RWPE1 (cell line): ENCODE measurements around the gene SLC9A2.

ENCODE experiments used
- CTCF ChIA-PET: fragments of 350-600 bp; sonication (Branson Sonifier 250); formaldehyde crosslinking; extraction: SDS; loops from one replicate; lab custom pipeline; 2021; lab: Yijun Ruan, JAX
- POLR2A ChIA-PET: fragments of 400-600 bp; formaldehyde crosslinking; extraction: SDS; loops from one replicate; lab custom pipeline; 2020; ENCODE audit warnings: antibody characterized with exemption; ENCODE audit not compliant: low non-redundant PET; lab: Yijun Ruan, JAX
- DNase-seq: peaks from one replicate; pipeline ENCODE4 v3.0.0; 2012; ENCODE audit warnings: low spot score
- H3K27ac ChIP-seq: fragments of 450-650 bp; 2 replicates; pipeline ENCODE4 v1.5.1; 2017
- TF ChIP-seq, protein P1 (sequence below): fragments of 450-650 bp; conservative IDR thresholded peaks from 2 replicates; pipeline ENCODE4 v1.5.1; 2017; ENCODE audit warnings: low read depth, mild to moderate bottlenecking

The SLC9A2 gene

DNA sequence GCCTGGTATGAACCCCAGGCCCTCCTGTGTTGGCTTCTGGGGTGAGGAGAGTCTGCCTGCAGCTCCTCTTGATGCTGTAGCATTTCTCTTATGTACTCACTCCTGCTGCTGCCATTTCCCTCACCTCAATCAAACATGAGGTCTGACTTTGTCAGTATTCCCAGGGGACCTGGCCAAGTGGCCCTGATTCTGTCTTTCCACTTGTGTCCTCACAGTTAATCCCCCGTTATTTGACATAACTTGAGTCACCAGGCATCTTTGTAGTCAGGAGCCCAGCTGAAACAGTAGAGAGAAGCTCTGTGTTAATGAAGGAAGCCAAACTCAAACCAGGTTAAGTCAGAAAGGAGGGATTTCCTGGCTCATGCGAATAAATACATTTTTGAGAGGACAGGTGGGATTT, 55.0 kb downstream of the SLC9A2 start:
- POLR2A ChIA-PET, result no interaction called here
- TF ChIP-seq, protein P1, sequence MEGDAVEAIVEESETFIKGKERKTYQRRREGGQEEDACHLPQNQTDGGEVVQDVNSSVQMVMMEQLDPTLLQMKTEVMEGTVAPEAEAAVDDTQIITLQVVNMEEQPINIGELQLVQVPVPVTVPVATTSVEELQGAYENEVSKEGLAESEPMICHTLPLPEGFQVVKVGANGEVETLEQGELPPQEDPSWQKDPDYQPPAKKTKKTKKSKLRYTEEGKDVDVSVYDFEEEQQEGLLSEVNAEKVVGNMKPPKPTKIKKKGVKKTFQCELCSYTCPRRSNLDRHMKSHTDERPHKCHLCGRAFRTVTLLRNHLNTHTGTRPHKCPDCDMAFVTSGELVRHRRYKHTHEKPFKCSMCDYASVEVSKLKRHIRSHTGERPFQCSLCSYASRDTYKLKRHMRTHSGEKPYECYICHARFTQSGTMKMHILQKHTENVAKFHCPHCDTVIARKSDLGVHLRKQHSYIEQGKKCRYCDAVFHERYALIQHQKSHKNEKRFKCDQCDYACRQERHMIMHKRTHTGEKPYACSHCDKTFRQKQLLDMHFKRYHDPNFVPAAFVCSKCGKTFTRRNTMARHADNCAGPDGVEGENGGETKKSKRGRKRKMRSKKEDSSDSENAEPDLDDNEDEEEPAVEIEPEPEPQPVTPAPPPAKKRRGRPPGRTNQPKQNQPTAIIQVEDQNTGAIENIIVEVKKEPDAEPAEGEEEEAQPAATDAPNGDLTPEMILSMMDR, result no peak
- no peak for DNase-seq
- H3K27ac ChIP-seq, result no peak overlapping the region
- CTCF ChIA-PET, result no interaction called here

DNA sequence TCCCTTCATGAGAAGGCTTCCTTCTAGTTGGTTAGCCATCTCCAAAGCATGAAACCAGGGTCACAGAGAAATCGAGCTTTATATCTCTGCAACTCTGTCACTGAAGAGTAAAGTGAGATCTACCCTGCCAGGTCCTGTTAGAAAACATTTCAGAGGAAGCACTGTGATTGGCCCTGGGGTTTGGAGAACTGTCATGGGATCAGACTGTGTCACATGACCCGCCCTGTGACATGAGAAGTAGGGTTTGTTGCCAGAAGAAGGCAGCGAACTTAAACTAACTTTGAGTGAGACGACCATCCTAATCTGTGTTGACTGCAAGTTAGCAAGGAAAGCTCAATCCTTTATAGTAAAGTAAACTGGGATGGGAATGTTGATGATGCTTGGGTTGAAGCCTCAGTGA, 55.5 kb downstream of the SLC9A2 start:
- no peak overlapping the region for H3K27ac ChIP-seq
- no peak for DNase-seq
- TF ChIP-seq, protein P1, result no peak
- ChIA-PET CTCF (no interaction called here), POLR2A (no interaction called here)

DNA sequence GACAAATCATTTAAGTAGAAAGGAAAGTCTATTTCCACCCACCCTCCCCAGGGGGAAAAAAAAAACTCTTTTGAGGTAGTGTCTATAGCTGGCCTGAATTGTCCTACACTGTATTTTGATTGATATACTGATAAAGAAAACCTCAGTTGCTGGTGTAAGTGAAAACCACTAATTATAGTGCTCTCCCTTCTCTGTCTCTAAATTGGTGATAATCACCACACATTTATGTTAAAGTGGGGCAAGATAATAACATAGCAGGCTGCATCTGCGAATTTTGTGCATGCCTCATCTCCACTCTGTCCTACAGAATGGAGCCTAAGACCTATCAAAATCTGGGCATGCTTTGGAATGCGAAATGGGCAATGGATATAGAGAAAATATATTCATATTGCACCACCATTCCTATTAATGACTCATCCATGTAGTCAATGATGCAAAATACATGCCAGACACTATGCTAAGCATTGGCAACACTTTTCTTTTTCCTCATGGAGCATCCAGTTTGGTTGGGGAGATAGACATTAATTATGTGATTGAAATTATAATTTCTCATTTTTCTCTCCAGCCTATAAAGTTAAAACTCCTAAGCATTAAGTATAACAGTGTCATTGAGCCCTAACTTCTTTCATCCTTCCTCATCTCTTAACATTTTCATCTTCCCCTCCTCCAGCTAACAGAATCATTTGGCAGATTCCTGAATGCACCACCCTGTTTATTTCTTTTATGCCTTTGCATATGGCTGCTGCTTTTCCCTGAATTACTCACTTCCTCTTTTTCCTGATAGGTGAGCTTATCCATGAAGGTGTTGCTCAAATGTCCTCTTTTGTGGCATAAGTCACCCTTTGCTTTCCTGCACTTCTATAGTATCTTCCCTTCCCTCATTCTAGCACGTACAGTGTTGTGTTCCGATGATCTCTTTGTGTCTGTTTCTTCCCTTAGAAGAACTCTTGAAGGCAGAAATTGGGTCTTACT, 58.2 kb downstream of the SLC9A2 start:
- peak; percentile 8 for DNase-seq
- TF ChIP-seq, protein P1, result no peak
- H3K27ac ChIP-seq, result no peak overlapping the region
- POLR2A ChIA-PET, result no interaction called here
- CTCF ChIA-PET, result no interaction called here

DNA sequence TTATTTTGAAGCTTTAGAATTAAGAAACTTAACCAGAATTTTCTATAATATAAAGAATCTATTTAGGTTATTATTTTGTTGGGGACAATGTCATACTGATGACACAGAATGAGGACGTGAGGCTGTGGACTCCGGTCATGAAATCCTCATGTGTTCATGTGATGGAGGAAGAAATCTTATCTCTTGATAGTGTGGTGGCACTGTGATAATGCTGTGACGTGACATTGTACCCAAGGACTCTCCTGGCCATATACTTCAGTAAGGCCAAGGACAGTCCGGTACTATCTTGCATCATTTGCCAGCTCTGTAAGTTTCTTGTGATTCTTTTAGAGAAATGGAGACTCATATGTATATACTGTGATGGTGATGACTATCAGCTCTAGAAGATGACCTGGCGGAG, 59.1 kb downstream of the SLC9A2 start:
- TF ChIP-seq, protein P1, result no peak
- DNase-seq, result no peak
- CTCF ChIA-PET, result interaction anchor here (0.7 kb wide), 1 partner anchor 12 kb away, joined by 3 read pairs; no protein-coding TSS in a partner anchor
- POLR2A ChIA-PET, result no interaction called here
- H3K27ac ChIP-seq, result no peak overlapping the region

DNA sequence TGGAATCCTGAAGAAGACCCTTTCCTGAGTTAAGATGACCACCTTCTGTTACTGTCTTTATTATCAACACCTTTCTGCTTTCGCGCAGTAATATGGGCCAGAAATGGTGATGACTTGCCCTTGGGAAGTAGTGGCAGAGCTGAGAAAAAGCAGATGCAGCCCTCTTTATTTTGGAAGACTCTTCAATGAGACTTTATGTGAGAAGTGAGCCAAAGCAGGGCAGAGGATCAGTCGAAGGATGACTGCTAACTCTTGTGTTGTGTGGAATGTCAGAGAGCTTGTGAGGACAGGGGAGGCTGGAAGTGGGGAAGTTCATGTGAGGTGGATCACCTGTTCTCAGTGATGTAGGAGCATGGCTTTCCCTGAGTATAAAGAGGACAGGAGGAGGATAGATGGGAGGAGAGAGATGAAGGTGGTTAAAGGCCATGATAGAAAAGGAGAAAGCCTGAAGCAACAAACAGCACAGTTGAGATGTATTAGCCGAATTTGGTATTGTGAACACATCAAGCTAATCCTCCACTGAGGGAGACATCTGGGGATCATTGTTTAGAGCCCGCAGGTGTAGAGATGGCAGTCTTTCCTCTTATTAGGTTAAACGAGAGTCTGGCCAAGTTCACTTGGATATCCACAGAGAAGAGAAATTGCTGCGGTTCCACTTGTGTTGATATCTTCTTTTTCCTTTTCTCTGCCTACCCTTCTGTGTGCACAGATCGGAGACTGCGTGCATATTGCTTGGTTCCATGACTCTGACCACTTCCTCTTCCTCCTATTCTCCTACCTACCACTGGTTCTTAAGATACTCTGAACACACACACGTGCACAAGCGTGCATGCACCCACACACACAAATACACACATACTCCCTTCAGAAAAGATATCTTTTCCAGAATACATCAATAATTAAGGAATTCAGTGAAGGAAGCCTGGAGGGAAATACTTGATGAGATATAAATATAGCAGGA, 67.4 kb downstream of the SLC9A2 start:
- ChIA-PET CTCF (interaction anchor here (0.6 kb wide), 1 partner anchor 805 kb away, joined by 3 read pairs; no protein-coding TSS in a partner anchor), POLR2A (no interaction called here)
- TF ChIP-seq, protein P1, result no peak
- H3K27ac ChIP-seq, result no peak overlapping the region
- DNase-seq, result no peak

DNA sequence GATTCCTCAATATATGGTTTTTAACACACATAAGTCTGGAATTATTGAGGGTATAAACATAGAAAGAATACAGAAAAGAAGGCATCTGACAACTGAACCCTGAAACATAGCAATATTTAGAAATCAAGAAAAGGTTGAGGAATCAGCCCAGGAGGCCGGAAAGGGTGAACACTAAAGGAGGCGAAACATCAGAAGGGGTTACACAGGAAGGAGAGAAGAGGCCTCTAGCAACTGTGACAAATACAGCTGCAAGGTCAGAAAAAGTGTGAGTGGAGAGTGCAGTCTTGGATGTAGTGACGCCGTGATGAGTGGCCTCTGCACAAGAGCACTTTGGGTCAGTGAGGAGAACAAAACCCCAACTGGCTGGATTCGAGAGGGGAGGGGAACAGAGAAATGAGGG, 70.7 kb downstream of the SLC9A2 start:
- no peak overlapping the region for H3K27ac ChIP-seq
- POLR2A ChIA-PET, result no interaction called here
- TF ChIP-seq, protein P1, result no peak
- DNase-seq, result no peak
- CTCF ChIA-PET, result no interaction called here
